IMR-90 (cell line): ENCODE data around the gene ITGB5.

Experiments
- MAFK ChIP-seq: IDR thresholded peaks from 2 replicates; pipeline ENCODE4 v1.6.1; 2012; ENCODE audit warnings: low read depth, low read length, improper control_type of control experiment
- NFE2L2 ChIP-seq: fragments of 150-350 bp; IDR thresholded peaks from 2 replicates; pipeline ENCODE4 v1.6.1; 2016; ENCODE audit warnings: low read depth, mild to moderate bottlenecking, low read length
- RFX5 ChIP-seq: IDR thresholded peaks from 2 replicates; pipeline ENCODE4 v1.8.0; 2012; ENCODE audit warnings: low read depth, mild to moderate bottlenecking, low read length, moderate library complexity
- TF ChIP-seq, protein P1 (sequence below): conservative IDR thresholded peaks from 2 replicates; pipeline ENCODE4 v1.5.1; 2012; ENCODE audit warnings: mild to moderate bottlenecking, low read depth, low read length, improper control_type of control experiment

GRCh38 chr3:124780356-124780755 lies 106.8 kb downstream of the ITGB5 start:
- TF ChIP-seq NFE2L2 (no peak), RFX5 (no peak), MAFK (no peak)
- TF ChIP-seq, protein P1, sequence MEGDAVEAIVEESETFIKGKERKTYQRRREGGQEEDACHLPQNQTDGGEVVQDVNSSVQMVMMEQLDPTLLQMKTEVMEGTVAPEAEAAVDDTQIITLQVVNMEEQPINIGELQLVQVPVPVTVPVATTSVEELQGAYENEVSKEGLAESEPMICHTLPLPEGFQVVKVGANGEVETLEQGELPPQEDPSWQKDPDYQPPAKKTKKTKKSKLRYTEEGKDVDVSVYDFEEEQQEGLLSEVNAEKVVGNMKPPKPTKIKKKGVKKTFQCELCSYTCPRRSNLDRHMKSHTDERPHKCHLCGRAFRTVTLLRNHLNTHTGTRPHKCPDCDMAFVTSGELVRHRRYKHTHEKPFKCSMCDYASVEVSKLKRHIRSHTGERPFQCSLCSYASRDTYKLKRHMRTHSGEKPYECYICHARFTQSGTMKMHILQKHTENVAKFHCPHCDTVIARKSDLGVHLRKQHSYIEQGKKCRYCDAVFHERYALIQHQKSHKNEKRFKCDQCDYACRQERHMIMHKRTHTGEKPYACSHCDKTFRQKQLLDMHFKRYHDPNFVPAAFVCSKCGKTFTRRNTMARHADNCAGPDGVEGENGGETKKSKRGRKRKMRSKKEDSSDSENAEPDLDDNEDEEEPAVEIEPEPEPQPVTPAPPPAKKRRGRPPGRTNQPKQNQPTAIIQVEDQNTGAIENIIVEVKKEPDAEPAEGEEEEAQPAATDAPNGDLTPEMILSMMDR: no peak
